ENCODE data around the gene TMEM98.
"Not testable (repeated sequence)": the region's sequence is repeated elsewhere in the genome, so short reads cannot be mapped to it uniquely, and the experiment has no call there.

Gene TMEM98

DNA sequence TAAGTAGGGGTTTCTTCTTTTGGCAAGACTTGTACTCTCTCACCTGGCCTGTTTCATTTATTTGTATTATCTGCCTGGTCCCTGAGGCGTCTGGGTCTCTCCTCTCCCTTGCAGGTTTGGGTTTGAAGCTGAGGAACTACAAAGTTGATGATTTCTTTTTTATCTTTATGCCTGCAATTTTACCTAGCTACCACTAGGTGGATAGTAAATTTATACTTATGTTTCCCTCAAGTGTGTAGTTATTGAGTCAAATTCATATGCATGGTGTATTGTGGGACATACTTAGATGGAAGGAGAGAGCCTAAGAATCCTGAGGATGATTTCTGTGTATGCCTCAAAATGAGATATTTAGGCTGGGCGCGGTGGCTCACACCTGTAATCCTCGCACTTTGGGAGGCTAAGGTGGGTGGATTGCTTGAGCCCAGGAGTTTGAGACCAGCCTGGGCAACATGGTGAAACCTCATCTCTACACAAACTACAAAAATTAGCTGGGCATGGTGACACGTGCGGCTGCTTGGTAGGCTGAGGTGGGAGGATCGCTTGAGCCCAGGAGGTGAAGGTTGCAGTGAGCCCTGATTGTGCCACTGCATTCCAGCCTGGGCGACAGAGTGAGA is 13.6 kb downstream of the TMEM98 start:
- no peak for DNase-seq (ENCODE audit: low read depth in 2 of 2)

DNA sequence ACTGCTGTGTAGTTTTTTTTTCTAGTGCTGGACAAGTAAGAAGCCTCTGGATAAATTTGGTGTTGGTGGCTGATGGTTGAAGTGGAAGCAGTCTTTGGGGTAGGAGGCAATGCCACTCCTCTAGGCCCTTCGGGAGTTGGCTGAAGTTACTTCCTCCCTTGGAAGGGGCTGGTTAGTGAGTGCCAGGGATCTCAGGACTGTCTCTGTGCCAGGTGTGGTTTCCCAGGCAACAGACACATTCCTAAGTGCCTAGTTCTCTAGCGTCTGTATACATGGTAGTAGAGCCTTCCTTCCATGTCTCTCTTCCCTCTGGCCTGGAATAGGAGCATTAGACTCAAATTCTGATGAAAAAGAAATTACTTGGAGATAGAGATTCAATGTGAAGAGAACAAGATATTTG is 15.3 kb downstream of the TMEM98 start:
- DNase-seq (ENCODE audit: low read depth in 2 of 2): no peak

DNA sequence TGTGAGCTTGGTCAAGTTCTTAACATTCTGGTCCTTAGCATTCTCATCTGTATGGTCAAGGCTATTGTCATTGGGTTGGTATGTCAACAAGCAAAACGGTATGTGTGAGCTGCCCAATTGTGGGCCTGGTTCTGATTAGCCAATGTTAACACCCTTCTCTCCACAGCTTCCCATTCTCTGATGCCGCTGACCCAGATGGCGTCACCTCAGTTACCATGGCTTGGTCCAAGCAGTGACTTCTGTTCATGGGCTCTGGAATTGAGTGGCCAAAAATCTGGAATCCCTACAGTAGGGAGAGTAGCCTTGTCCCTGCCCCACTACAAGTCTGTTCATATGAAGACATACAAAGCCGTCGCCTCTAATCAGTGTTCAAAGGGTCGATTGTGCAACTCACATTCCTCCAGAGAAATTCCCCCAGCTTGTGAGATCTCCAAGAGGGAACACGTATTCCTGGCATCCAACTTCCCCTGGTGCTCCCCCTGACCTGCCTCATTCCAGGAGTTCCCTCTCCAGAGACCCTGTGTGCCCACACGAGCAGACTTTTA is 15.8 kb downstream of the TMEM98 start:
- no peak for DNase-seq (ENCODE audit: low read depth in 2 of 2)

- no peak for DNase-seq (ENCODE audit: low read depth in 2 of 2)
Observed at GRCh38 chr17:32944248-32945020, 16.5 kb downstream of the TMEM98 start.

- no peak for DNase-seq (ENCODE audit: low read depth in 2 of 2)
Observed at GRCh38 chr17:32946375-32947135, 18.6 kb downstream of the TMEM98 start.

DNA sequence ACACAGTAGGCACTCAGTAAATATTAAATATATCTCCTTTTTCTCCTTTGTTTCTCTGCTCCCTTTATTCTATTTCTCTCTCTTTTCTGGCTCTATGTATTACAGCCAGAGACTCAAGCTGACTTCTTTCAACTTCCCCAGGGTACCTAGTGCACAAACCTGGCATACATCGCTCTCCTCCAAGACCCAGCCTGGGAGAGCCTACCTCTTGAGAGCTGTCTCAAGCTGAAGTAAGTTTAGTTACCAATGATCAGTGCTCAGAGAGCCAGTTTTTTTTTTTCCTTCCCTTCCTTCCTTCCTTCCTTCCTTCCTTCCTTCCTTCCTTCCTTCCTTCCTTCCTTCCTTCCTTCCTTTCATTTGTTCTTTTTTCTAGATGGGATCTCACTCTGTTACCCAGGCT is 19.8 kb downstream of the TMEM98 start:
- DNase-seq (ENCODE audit: low read depth in 2 of 2): no peak

GRCh38 chr17:32949181-32949580 is 21.2 kb downstream of the TMEM98 start:
- DNase-seq (ENCODE audit: low read depth in 2 of 2): no peak

- DNase-seq (ENCODE audit: low read depth in 2 of 2): not testable (repeated sequence)
Observed at GRCh38 chr17:32952491-32952890, 24.5 kb downstream of the TMEM98 start.

GRCh38 chr17:32953045-32953444 is 25.1 kb downstream of the TMEM98 start:
- no peak for DNase-seq (ENCODE audit: low read depth in 2 of 2)

GRCh38 chr17:32953857-32954256 is 25.9 kb downstream of the TMEM98 start:
- no peak for DNase-seq (ENCODE audit: low read depth in 2 of 2)

- DNase-seq (ENCODE audit: low read depth in 2 of 2): no peak
Observed at GRCh38 chr17:32954477-32954876, 26.5 kb downstream of the TMEM98 start.

- DNase-seq (ENCODE audit: low read depth in 2 of 2): no peak
Observed at GRCh38 chr17:32955155-32955554, 27.2 kb downstream of the TMEM98 start.

DNA sequence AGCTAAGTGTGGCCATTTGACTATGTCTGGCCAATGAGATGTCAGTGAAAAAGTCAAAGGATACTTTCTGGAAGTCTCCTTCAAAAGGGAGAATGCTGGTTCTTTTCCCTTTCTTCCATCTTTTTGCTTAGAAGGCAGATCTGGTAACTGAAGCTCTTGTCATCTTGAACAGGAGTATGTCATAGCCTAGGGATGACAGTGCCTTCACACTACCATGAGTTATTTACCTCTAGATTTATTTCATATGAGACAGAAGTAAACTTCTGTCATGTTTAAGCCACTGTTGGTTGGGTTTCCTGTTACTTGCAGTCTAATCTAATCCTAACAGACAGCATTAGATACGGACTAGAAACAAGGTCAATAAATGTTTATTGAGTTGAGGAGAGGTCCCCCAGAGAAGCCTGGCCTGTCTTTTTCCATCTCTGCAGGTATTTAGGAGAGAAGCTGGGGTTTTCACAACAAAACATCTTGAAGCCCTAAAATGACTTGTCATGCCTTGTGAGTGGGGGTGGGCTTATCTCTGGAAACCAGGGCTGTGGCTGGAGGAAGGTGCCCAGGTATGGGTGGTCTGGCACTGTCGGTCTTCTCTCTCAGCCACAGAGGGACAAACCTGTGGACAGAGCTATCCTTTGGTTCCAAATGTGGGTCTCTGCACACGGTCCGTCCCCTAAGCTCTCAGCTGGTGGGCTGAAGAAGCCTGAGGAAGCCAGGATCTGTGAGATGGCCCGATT is 28.5 kb downstream of the TMEM98 start:
- DNase-seq (ENCODE audit: low read depth in 2 of 2): no peak

- no peak for DNase-seq (ENCODE audit: low read depth in 2 of 2)
Observed at GRCh38 chr17:32958418-32958817, 30.5 kb downstream of the TMEM98 start.

DNA sequence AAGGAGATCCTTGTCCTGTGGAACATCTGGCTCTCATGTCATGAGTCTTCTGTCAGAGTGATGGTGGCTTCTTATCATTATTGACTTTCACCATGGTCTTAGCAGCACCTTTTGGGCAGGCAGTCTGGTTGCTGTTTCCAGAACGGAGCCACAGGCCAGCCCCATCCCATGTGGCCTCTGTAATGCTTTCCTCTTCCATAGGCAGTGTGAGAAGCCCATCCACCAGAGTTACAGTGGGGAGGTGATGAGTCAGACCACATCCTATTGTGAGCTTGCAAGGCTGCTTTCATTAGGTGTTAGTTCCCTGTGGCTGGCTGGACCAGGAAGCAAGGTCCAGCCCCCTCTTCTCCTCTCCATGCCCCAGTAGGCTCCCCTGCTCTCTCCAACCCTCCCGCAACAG is 32.9 kb downstream of the TMEM98 start:
- no peak for DNase-seq (ENCODE audit: low read depth in 2 of 2)

GRCh38 chr17:32962320-32962711 is 34.4 kb downstream of the TMEM98 start:
- DNase-seq (ENCODE audit: low read depth in 2 of 2): no peak

DNA sequence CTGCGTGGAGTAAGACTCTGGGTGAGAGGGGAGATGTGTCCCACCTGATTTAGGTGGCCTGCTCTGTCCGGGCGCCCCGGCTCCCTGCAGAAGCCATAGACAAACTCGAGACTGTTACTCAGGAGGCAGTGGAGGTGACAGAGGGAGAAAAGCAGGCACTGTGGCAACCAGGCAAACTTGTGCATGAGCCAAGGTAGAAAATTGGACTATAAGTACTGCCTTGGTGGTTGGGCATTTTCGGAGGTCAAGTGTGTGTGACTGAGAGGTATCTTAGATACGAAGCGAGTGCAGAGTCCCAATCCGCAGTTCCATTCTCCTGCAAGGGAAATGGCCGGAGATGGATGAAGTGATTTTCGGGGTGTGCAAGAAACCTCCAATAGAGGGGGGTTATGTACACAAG is 36.6 kb downstream of the TMEM98 start:
- DNase-seq (ENCODE audit: low read depth in 2 of 2): no peak

- DNase-seq (ENCODE audit: low read depth in 2 of 2): not testable (repeated sequence)
Observed at GRCh38 chr17:32969231-32969630, 41.3 kb downstream of the TMEM98 start.

GRCh38 chr17:32970281-32970680 is 42.3 kb downstream of the TMEM98 start:
- DNase-seq (ENCODE audit: low read depth in 2 of 2): no peak

DNA sequence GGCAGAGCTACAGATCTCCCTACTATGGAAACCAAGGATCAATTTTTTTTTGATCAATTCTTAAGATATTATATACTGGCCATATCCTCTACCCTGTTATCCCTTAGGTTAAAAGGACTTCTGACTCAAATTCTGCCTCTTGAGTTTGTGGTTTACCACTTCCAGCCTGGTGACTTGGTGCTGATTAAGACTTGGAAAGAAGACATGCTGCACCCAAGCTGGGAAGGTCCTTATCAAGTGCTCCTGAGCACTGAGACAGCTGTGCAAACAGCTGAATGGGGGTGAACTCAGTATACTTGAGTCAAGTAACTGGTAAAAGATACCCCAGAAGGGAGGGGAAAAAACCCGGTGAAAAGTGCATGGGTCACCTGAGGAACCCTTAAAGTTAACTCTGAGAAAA is 43.2 kb downstream of the TMEM98 start:
- DNase-seq (ENCODE audit: low read depth in 2 of 2): peak in 1 of 2 experiments; percentile 3

DNA sequence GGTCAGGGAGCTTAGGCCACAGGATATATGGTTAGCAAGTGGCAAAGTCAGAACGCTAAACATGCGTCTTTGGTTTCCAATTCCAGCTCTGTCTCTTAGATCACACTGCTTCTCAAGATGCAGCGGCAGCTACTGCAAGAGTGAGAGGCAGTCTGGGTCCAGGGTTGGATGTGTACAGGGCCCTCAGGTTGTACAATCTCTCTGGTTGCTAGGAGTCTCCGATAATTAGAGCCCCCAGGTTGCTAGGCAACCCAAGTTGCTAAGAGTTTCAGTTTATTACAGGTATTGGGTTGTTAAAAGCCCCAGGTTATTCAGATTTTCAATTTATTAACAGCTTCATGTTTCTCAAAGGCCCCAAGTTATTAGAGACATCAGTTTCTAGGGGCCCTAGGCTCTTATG is 48.2 kb downstream of the TMEM98 start:
- no peak for DNase-seq (ENCODE audit: low read depth in 2 of 2)

- DNase-seq (ENCODE audit: low read depth in 2 of 2): no peak
Observed at GRCh38 chr17:32976605-32977004, 48.7 kb downstream of the TMEM98 start.

Data from stimulated activated CD4-positive, alpha-beta T cell treated with anti-CD3 and anti-CD28 coated beads, Interleukin-12 subunit alpha, Interleukin-12 subunit beta, amount 100 ng/mL, for 24 hours (primary cell).